IMR-90 (cell line): Measurements from ENCODE around the gene RASSF7. TPM values are rescaled to one million over a fixed set of nuclear protein-coding genes. Genes with fewer than 3 reads are reported as not detected.

Experiments used
- ATAC-seq: fragments of 200-7000 bp; cut with Tn5 transposase; 2 replicates; pipeline ENCODE4 v1.9.1; 2020; ENCODE audit warnings: low read depth, mild to moderate bottlenecking, moderate library complexity
- BruUV-seq: library from RNA; stranded (reverse); fragments of 400-500 nt; replicated peaks from 2 replicates; lab custom pipeline; 2021; lab: Mats Ljungman, UMichigan
- CTCF ChIA-PET: fragments of 300-600 bp; formaldehyde crosslinking; extraction: SDS; loops from one replicate; lab custom pipeline; 2021; ENCODE audit warnings: antibody characterized with exemption; lab: Yijun Ruan, JAX
- POLR2A ChIA-PET: fragments of 300-600 bp; sonication (Branson Sonifier 250); formaldehyde crosslinking; loops from one replicate; lab custom pipeline; 2022; ENCODE audit warnings: antibody characterized with exemption; ENCODE audit not compliant: unreplicated experiment; lab: Charles Lee
- DNase-seq: peaks from one replicate; pipeline ENCODE4 v3.0.0; 2013
- H2AFZ ChIP-seq: replicated peaks from 2 replicates; pipeline ENCODE3; 2013; ENCODE audit warnings: low read length, mild to moderate bottlenecking; ENCODE audit not compliant: poor library complexity
- H2AK5ac ChIP-seq: 2 replicates; pipeline ENCODE4 v1.6.1; 2013; ENCODE audit warnings: low read depth, low read length, inconsistent platforms
- H2AK9ac ChIP-seq: replicated peaks from 2 replicates; pipeline ENCODE3; 2013; ENCODE audit warnings: mild to moderate bottlenecking, low read depth, low read length, moderate library complexity; ENCODE audit not compliant: poor library complexity
- H2BK120ac ChIP-seq: 2 replicates; pipeline ENCODE4 v1.6.1; 2013; ENCODE audit warnings: low read depth, low read length, inconsistent platforms
- H2BK15ac ChIP-seq: 3 replicates; pipeline ENCODE4 v1.6.1; 2013; ENCODE audit warnings: low read depth, low read length, inconsistent platforms
- H2BK20ac ChIP-seq: 2 replicates; pipeline ENCODE4 v1.6.1; 2013; ENCODE audit warnings: low read depth, mild to moderate bottlenecking, inconsistent platforms, low read length, moderate library complexity
- H2BK5ac ChIP-seq: 2 replicates; pipeline ENCODE4 v1.6.1; 2013; ENCODE audit warnings: mild to moderate bottlenecking, low read depth, low read length, inconsistent platforms; ENCODE audit not compliant: poor library complexity, severe bottlenecking
- H3K14ac ChIP-seq: replicated peaks from 2 replicates; pipeline ENCODE4 v1.6.1; 2013; ENCODE audit warnings: low read depth, low read length, inconsistent platforms
- H3K18ac ChIP-seq: 2 replicates; pipeline ENCODE4 v1.6.1; 2013; ENCODE audit warnings: low read depth, low read length, control low read depth
- H3K23ac ChIP-seq: 2 replicates; pipeline ENCODE4 v1.6.1; 2013; ENCODE audit warnings: low read depth, low read length, inconsistent platforms
- H3K27ac ChIP-seq: 2 replicates; pipeline ENCODE4 v1.5.1; 2013; ENCODE audit warnings: mild to moderate bottlenecking, control low read depth, low read length; ENCODE audit not compliant: insufficient read depth
- H3K27me3 ChIP-seq: 2 replicates; pipeline ENCODE4 v1.6.1; 2013; ENCODE audit warnings: low read length; ENCODE audit not compliant: control insufficient read depth, insufficient read depth
- H3K36me3 ChIP-seq: 2 replicates; pipeline ENCODE4 v1.6.1; 2013; ENCODE audit warnings: low read length, mixed read lengths; ENCODE audit not compliant: control insufficient read depth, insufficient read depth
- H3K4ac ChIP-seq: 2 replicates; pipeline ENCODE4 v1.6.1; 2013; ENCODE audit warnings: low read depth, low read length, inconsistent platforms
- H3K4me1 ChIP-seq: 2 replicates; pipeline ENCODE4 v1.6.1; 2013; ENCODE audit warnings: low read length, mixed read lengths; ENCODE audit not compliant: control insufficient read depth, insufficient read depth
- H3K4me2 ChIP-seq: 2 replicates; pipeline ENCODE4 v1.6.1; 2013; ENCODE audit warnings: low read depth, mild to moderate bottlenecking, control low read depth, low read length, moderate library complexity
- H3K4me3 ChIP-seq: 2 replicates; pipeline ENCODE4 v1.5.1; 2013; ENCODE audit warnings: low read depth, mild to moderate bottlenecking, control low read depth, low read length, moderate library complexity; ENCODE audit not compliant: insufficient read depth
- H3K56ac ChIP-seq: 2 replicates; pipeline ENCODE4 v1.6.1; 2013; ENCODE audit warnings: low read length, inconsistent platforms; ENCODE audit not compliant: insufficient read depth; ENCODE audit errors: extremely low read depth
- H3K79me1 ChIP-seq, 2 experiments: 2 replicates each; pipeline ENCODE4 v1.6.1; 2013; ENCODE audit warnings: low read length in 2 of 2, inconsistent platforms in 1 of 2, low read depth in 1 of 2
- H3K9ac ChIP-seq: 2 replicates; pipeline ENCODE4 v1.6.1; 2013; ENCODE audit warnings: low read depth, low read length, control low read depth
- H3K9me1 ChIP-seq: 2 replicates; pipeline ENCODE4 v1.6.1; 2013; ENCODE audit warnings: low read length, inconsistent platforms; ENCODE audit not compliant: insufficient read depth
- H3K9me3 ChIP-seq: 2 replicates; pipeline ENCODE4 v1.6.1; 2013; ENCODE audit warnings: low read length; ENCODE audit not compliant: control insufficient read depth, insufficient read depth
- H4K20me1 ChIP-seq: 2 replicates; pipeline ENCODE4 v1.6.1; 2013; ENCODE audit warnings: low read length, inconsistent platforms; ENCODE audit not compliant: insufficient read depth
- H4K5ac ChIP-seq: 2 replicates; pipeline ENCODE4 v1.6.1; 2013; ENCODE audit warnings: mild to moderate bottlenecking, low read depth, low read length, control low read depth
- H4K8ac ChIP-seq, 2 experiments: 2 replicates each; pipeline ENCODE4 v1.6.1; 2013; ENCODE audit warnings: low read depth in 2 of 2, low read length in 2 of 2, control low read depth in 1 of 2, inconsistent platforms in 1 of 2
- H4K91ac ChIP-seq: 2 replicates; pipeline ENCODE4 v1.6.1; 2013; ENCODE audit warnings: low read depth, low read length, inconsistent platforms; ENCODE audit not compliant: insufficient read depth
- CHD1 ChIP-seq: IDR thresholded peaks from 2 replicates; pipeline ENCODE4 v1.6.1; 2012; ENCODE audit warnings: low read depth, low read length, improper control_type of control experiment
- SMC3 ChIP-seq: fragments of 150-350 bp; IDR thresholded peaks from 2 replicates; pipeline ENCODE4 v1.6.1; 2016; ENCODE audit warnings: low read depth, mild to moderate bottlenecking, antibody characterized with exemption, low read length, moderate library complexity
- WGBS, 2 experiments: methylation state at CpG; one replicate each; pipeline versions ENCODE4 v1.1.5 to v1.1.7; 2013; ENCODE audit warnings: missing lambda C conversion rate in 2 of 2; ENCODE audit not compliant: insufficient read length in 1 of 2; ENCODE audit errors: extremely low coverage in 2 of 2; 5-methylcytosine and 5-hydroxymethylcytosine counted together
- dilution Hi-C: fragments of 300-500 bp; cut with HindIII; formaldehyde crosslinking; loops from one replicate; pipeline ENCODE4 v1.14.3; 2018; ENCODE audit warnings: low sequenced_read_pairs; ENCODE audit not compliant: unreplicated experiment
- in situ Hi-C: fragments of 300-500 bp; cut with MboI; formaldehyde crosslinking; loops from 3 replicates; pipeline ENCODE4 v1.14.3; 2019; ENCODE audit warnings: low sequenced_read_pairs, inconsistent platforms, mixed read lengths
- intact Hi-C: fragments of 100-400 bp; cut with micrococcal nuclease; formaldehyde crosslinking; loops from 2 replicates; pipeline ENCODE4 v1.10.0; 2022
- polyA plus RNA-seq, 3 experiments: library from polyadenylated mRNA; depleted of rRNA; stranded (reverse); fragments of >200 nt; gene quantifications; 2 replicates each; pipeline ENCODE4 v1.2.3, GENCODE V29; 2012; ENCODE audit warnings: low replicate concordance in 1 of 3
- total RNA-seq: library from RNA; depleted of rRNA; stranded (reverse); fragments of >200 nt; gene quantifications from 2 replicates; pipeline ENCODE4 v1.2.3, GENCODE V29; 2012
- TF ChIP-seq, protein P1 (sequence below): fragments of 150-350 bp; IDR thresholded peaks from 2 replicates; pipeline ENCODE4 v1.6.1; 2017; ENCODE audit warnings: mild to moderate bottlenecking, antibody characterized with exemption, low read length, low read depth

Gene RASSF7
- total and polyA plus RNA-seq, 2 of the 4 experiments (the other 2 are of a cell fraction), result 6.8 to 18.5 TPM

DNA sequence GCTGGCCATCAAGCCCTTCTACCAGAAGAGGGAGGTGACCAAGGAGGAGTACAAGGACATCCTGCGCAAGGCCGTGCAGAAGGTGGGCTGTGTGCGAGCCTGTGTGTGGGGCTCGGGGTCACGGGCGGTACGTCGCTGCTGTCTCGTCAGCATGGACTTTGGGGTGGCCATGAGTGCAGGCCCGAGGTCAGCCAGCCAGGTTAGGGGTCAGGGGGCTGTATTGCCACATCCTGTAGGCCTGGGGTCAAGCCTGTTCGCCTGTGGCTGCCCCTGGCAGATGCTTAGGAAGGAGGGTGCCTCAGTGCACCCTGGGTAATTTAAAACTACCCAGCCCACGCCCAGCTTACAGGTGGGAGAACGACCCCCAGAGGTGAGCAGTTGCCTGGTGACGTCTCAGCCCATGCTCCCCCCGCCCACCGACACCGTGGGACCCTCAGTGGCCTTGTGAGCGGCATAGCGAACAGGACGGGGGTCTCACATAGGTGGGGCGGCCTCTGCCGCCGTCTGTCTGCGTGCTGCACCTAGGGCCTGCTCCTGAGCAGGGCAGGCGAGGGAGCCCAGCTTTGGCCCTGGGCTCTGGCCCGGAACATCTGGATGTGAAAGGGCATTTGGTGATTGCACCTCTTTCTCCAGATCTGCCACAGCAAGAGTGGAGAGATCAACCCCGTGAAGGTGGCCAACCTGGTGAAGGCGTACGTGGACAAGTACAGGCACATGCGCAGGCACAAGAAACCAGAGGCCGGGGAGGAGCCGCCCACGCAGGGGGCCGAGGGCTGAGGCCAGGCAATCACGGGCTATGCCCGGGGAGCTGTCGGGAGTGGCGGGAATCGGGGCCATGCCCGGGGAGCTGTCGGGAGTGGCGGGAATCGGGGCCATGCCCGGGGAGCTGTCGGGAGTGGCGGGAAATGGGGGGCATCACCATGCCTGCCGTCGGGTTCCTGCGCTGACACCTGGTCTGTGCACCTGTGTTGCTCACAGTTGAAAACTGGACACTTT, 50.5 kb downstream of the RASSF7 start:
- H3K9me1 ChIP-seq, result no peaks in the 10 kb centered on the region
- H2AFZ ChIP-seq, result no peak overlapping the region
- no peak overlapping the region for H3K4me2 ChIP-seq
- H3K18ac ChIP-seq, result no peak overlapping the region
- ATAC-seq (no peak), DNase-seq (no peak)
- H3K9me3 ChIP-seq, result no peaks in the 10 kb centered on the region
- H4K5ac ChIP-seq, result no peak overlapping the region
- no peak overlapping the region for H3K14ac ChIP-seq
- peak overlapping the region; percentile 50 for H2AK9ac ChIP-seq
- POLR2A ChIA-PET, result no interaction called here
- no peak for TF ChIP-seq SMC3
- TF ChIP-seq CHD1, result no peak
- TF ChIP-seq, protein P1, sequence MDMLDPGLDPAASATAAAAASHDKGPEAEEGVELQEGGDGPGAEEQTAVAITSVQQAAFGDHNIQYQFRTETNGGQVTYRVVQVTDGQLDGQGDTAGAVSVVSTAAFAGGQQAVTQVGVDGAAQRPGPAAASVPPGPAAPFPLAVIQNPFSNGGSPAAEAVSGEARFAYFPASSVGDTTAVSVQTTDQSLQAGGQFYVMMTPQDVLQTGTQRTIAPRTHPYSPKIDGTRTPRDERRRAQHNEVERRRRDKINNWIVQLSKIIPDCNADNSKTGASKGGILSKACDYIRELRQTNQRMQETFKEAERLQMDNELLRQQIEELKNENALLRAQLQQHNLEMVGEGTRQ, result no peak
- no peak overlapping the region for H3K27ac ChIP-seq
- in situ Hi-C loops, result no loop called here
- no peak overlapping the region for H3K4me3 ChIP-seq
- no peak overlapping the region for H2BK120ac ChIP-seq
- H3K56ac ChIP-seq, result no peak overlapping the region
- intact Hi-C loops, result no loop called here
- H3K79me1 ChIP-seq, result peaks cover 0 to 23% of the 10 kb centered on the region in 2 experiments; a peak in 3 of 4 replicates
- H4K20me1 ChIP-seq, result peaks cover 39% of the 10 kb centered on the region
- H3K4me1 ChIP-seq, result peaks cover 4% of the 10 kb centered on the region; the same call in 1 of the 2 replicates
- no peak overlapping the region for H4K8ac ChIP-seq
- H2BK20ac ChIP-seq, result no peak overlapping the region
- no peak overlapping the region for H3K23ac ChIP-seq
- H3K4ac ChIP-seq, result no peak overlapping the region
- H2BK15ac ChIP-seq, result no peak overlapping the region
- no peak overlapping the region for H2AK5ac ChIP-seq
- WGBS, 2 experiments, result 89% methylated on average over 14 of the region's 49 CpGs; no CpG with 5 or more reads in 1 of the 2 experiments
- no peak overlapping the region for H3K9ac ChIP-seq
- H3K36me3 ChIP-seq, result peaks cover 70% of the 10 kb centered on the region
- no peak overlapping the region for H2BK5ac ChIP-seq
- CTCF ChIA-PET, result no interaction called here
- H4K91ac ChIP-seq, result no peak overlapping the region
- no peaks in the 10 kb centered on the region for H3K27me3 ChIP-seq
- BruUV-seq, result no TSS peak
- dilution Hi-C loops, result no loop called here
